Measurements from ENCODE around the gene ELMOD3. TPM values are rescaled to one million over a fixed set of nuclear protein-coding genes. Genes with fewer than 3 reads are reported as not detected.
A peak's percentile ranks its signal among the peaks of the same experiment; 100 is the strongest.
"Not testable (repeated sequence)": the region's sequence is repeated elsewhere in the genome, so short reads cannot be mapped to it uniquely, and the experiment has no call there.

The ELMOD3 gene
- total and polyA plus RNA-seq, 7 experiments from 2014 or later = 9.4 to 33.3 (median 21.0) TPM

DNA sequence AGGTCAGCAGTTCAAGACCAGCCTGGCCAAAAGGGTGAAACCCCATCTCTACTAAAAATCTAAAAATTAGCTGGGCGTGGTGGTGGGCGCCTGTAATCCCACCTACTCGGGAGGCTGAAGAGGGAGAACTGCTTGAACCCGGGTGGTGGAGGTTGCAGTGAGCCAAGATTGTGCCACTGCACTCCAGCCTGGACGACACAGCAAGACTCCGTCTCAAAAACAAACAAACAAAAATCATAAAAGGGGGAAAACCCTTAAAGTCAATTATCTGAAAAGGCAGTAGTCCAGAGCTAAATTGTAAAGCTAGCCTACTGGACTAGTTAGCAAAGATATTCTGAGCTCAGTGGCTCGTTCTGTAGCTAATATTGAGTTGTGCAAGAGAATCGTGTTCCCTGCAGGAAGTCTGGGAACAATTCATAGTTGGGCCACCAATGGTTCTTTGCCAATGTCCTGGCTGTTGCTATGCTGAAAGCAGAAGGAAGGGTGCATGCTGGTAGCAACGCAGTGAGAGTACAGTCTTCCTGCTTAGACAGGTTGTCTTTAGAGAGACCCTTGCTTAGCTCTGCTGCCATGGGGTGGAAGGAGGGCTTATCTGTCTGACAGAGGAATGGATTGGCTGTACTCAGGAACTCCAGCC lies 31.1 kb upstream of the ELMOD3 start:
- Mint-ChIP-seq H3K36me3 (peaks cover 20 to 78% (median 73%) of the 10 kb centered on the region in 5 donors), H3K27ac (peak overlapping the region in 8 of 9 donors; percentile 48 to 100 (median 98)), H3K4me1 (peaks cover 64 to 85% (median 81%) of the 10 kb centered on the region in 7 donors), H3K27me3 (no peaks in the 10 kb centered on the region), H3K9me3 (peaks cover 0 to 3% (median 0%) of the 10 kb centered on the region in 11 donors), H3K4me3 (peak overlapping the region; percentile 64 to 100 (median 99))
- Histone ChIP-seq H3K9me3 (ENCODE audit: control insufficient read depth in 2 of 3, low read length in 3 of 3) (no peaks in the 10 kb centered on the region), H3K4me3 (ENCODE audit: low read length) (peak overlapping the region; percentile 6), H3K4me1 (ENCODE audit: control insufficient read depth in 2 of 2, insufficient read depth in 2 of 2, low read length in 2 of 2) (peaks cover 69 to 74% of the 10 kb centered on the region in 2 donors), H3K27me3 (ENCODE audit: control insufficient read depth in 2 of 2, insufficient read depth in 2 of 2, low read length in 2 of 2) (no peaks in the 10 kb centered on the region), H3K27ac (ENCODE audit: low read depth, low read length) (peak overlapping the region; percentile 58), H3K36me3 (ENCODE audit: control insufficient read depth in 2 of 3, insufficient read depth in 3 of 3, low read length in 3 of 3) (peaks cover 26 to 74% (median 49%) of the 10 kb centered on the region in 3 experiments)
- no peak for DNase-seq
- intact Hi-C loops (cut with micrococcal nuclease) = loop anchor here in 1 of 2 donors (10.0 kb wide), 1 partner anchor 711 kb away; no protein-coding TSS in a partner anchor
- POLR2A ChIA-PET = interaction anchor here (0.6 to 12.6 kb wide), 6 partner anchors 9 to 293 kb away, joined by 3 to 220 read pairs (median 6); partner anchors contain the start of genes ELMOD3, MAT2A and RETSAT
- no peak for ATAC-seq
- CTCF ChIA-PET = interaction anchor here (1.0 to 1.6 kb wide), 2 partner anchors 22 to 24 kb away, joined by 3 to 4 read pairs; no protein-coding TSS in a partner anchor

DNA sequence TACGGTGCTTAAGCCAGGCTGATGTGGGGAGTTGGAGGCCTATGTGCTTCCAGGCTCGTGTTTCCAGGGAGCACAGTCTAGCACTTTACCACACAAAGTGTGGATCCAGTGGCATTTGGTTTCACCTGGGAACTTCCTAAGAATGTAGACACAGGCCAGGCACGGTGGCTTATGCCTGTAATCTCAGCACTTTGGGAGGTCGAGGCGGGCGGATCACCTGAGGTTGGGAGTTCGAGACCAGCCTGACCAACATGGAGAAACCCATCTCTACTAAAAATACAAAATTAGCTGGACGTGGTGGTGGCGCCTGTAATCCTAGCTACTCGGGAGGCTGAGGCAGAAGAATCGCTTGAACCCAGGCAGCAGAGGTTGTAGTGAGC lies 30.6 kb upstream of the ELMOD3 start:
- peak overlapping the region in 8 of 9 donors; percentile 48 to 100 (median 98) for H3K27ac Mint-ChIP-seq
- H3K27me3 Mint-ChIP-seq; ATAC-seq; DNase-seq; H3K9me3 Mint-ChIP-seq; H3K9me3 ChIP-seq (ENCODE audit: control insufficient read depth in 2 of 3, low read length in 3 of 3); H3K27me3 ChIP-seq (ENCODE audit: control insufficient read depth in 2 of 2, insufficient read depth in 2 of 2, low read length in 2 of 2): not testable (repeated sequence)
- H3K4me3 ChIP-seq (ENCODE audit: low read length) = peak overlapping the region; percentile 6
- H3K4me1 Mint-ChIP-seq = peaks cover 62 to 85% (median 80%) of the 10 kb centered on the region in 7 donors
- peak overlapping the region; percentile 92 for H3K27ac ChIP-seq (ENCODE audit: low read depth, low read length)
- ChIA-PET CTCF (interaction anchor here (1.0 kb wide), 1 partner anchor 24 kb away, joined by 4 read pairs; no protein-coding TSS in a partner anchor), POLR2A (interaction anchor here (0.6 to 12.6 kb wide), 6 partner anchors 11 to 503 kb away, joined by 3 to 220 read pairs (median 7); partner anchors contain the start of genes ELMOD3, MAT2A and RETSAT)
- H3K36me3 ChIP-seq (ENCODE audit: control insufficient read depth in 2 of 3, insufficient read depth in 3 of 3, low read length in 3 of 3) = peaks cover 24 to 71% (median 49%) of the 10 kb centered on the region in 3 experiments
- peaks cover 20 to 73% (median 68%) of the 10 kb centered on the region in 5 donors for H3K36me3 Mint-ChIP-seq
- peak overlapping the region; percentile 64 to 100 (median 99) for H3K4me3 Mint-ChIP-seq
- intact Hi-C loops (cut with micrococcal nuclease) = loop anchor here in 1 of 2 donors (10.0 kb wide), 1 partner anchor 711 kb away; no protein-coding TSS in a partner anchor
- H3K4me1 ChIP-seq (ENCODE audit: control insufficient read depth in 2 of 2, insufficient read depth in 2 of 2, low read length in 2 of 2) = peaks cover 64 to 70% of the 10 kb centered on the region in 2 donors

- DNase-seq (peak in 2 of 9 donors; percentile 30 to 57), ATAC-seq (no peak)
- Histone ChIP-seq H3K9me3 (ENCODE audit: control insufficient read depth in 2 of 3, low read length in 3 of 3) (no peaks in the 10 kb centered on the region), H3K4me1 (ENCODE audit: control insufficient read depth in 2 of 2, insufficient read depth in 2 of 2, low read length in 2 of 2) (peaks cover 55 to 63% of the 10 kb centered on the region in 2 donors), H3K27ac (ENCODE audit: low read depth, low read length) (peak overlapping the region; percentile 92), H3K36me3 (ENCODE audit: control insufficient read depth in 2 of 3, insufficient read depth in 3 of 3, low read length in 3 of 3) (peaks cover 24 to 63% (median 49%) of the 10 kb centered on the region in 3 experiments), H3K27me3 (ENCODE audit: control insufficient read depth in 2 of 2, insufficient read depth in 2 of 2, low read length in 2 of 2) (no peaks in the 10 kb centered on the region), H3K4me3 (ENCODE audit: low read length) (peak overlapping the region; percentile 84)
- H3K4me1 Mint-ChIP-seq = peaks cover 60 to 83% (median 78%) of the 10 kb centered on the region in 7 donors
- intact Hi-C loops (cut with micrococcal nuclease) = loop anchor here in 1 of 2 donors (5.0 to 10.0 kb wide), 2 partner anchors 710 to 1117 kb away; partner anchors contain the start of gene KDM3A
- peaks cover 0 to 3% (median 0%) of the 10 kb centered on the region in 11 donors for H3K9me3 Mint-ChIP-seq
- POLR2A ChIA-PET = interaction anchor here (0.6 to 12.6 kb wide), 12 partner anchors 11 to 504 kb away, joined by 3 to 220 read pairs (median 5); partner anchors contain the start of genes ELMOD3, RETSAT and SH2D6
- peak overlapping the region; percentile 58 to 100 (median 97) for H3K27ac Mint-ChIP-seq
- peak overlapping the region; percentile 97 to 100 (median 99) for H3K4me3 Mint-ChIP-seq
- H3K36me3 Mint-ChIP-seq = peaks cover 15 to 68% (median 67%) of the 10 kb centered on the region in 5 donors
- CTCF ChIA-PET = no interaction called here
- H3K27me3 Mint-ChIP-seq = no peaks in the 10 kb centered on the region
Measured at GRCh38 chr2:85324639-85325465, 29.7 kb upstream of the ELMOD3 start.

DNA sequence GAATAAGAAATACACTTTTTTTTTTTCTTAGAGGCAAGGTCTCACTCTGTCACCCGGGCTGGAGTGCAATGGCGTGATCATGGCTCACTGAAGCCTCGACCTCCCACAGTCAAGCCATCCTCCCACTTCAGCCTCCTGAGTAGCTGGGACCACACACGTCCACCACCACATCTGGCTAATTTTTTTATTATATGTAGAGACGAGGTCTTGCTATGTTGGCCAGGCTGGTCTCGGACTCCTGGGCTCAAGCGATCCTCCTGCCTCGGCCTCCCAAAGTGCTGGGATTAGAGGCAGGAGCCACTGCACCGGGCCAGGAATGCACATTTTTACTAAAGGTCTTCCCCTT lies 29.1 kb upstream of the ELMOD3 start:
- Mint-ChIP-seq H3K4me3 (peak overlapping the region; percentile 97 to 100 (median 99)), H3K9me3 (peaks cover 0 to 3% (median 0%) of the 10 kb centered on the region in 11 donors), H3K36me3 (peaks cover 9 to 64% (median 62%) of the 10 kb centered on the region in 5 donors), H3K4me1 (peaks cover 54 to 77% (median 72%) of the 10 kb centered on the region in 7 donors), H3K27ac (peak overlapping the region; percentile 58 to 100 (median 97)), H3K27me3 (no peaks in the 10 kb centered on the region)
- peaks cover 49 to 57% of the 10 kb centered on the region in 2 donors for H3K4me1 ChIP-seq (ENCODE audit: control insufficient read depth in 2 of 2, insufficient read depth in 2 of 2, low read length in 2 of 2)
- peak overlapping the region; percentile 92 for H3K27ac ChIP-seq (ENCODE audit: low read depth, low read length)
- no peak for DNase-seq
- H3K27me3 ChIP-seq (ENCODE audit: control insufficient read depth in 2 of 2, insufficient read depth in 2 of 2, low read length in 2 of 2) = no peaks in the 10 kb centered on the region
- H3K36me3 ChIP-seq (ENCODE audit: control insufficient read depth in 2 of 3, insufficient read depth in 3 of 3, low read length in 3 of 3) = peaks cover 24 to 57% (median 48%) of the 10 kb centered on the region in 3 experiments
- H3K4me3 ChIP-seq (ENCODE audit: low read length) = peak overlapping the region; percentile 84
- no peak for ATAC-seq
- intact Hi-C loops (cut with micrococcal nuclease) = loop anchor here in 1 of 2 donors (5.0 to 10.0 kb wide), 2 partner anchors 709 to 1117 kb away; partner anchors contain the start of gene KDM3A
- POLR2A ChIA-PET = interaction anchor here (0.6 to 12.6 kb wide), 12 partner anchors 7 to 260 kb away, joined by 3 to 220 read pairs (median 6); partner anchors contain the start of genes ELMOD3, MAT2A, RETSAT and SH2D6
- no peaks in the 10 kb centered on the region for H3K9me3 ChIP-seq (ENCODE audit: control insufficient read depth in 2 of 3, low read length in 3 of 3)
- CTCF ChIA-PET = no interaction called here

DNA sequence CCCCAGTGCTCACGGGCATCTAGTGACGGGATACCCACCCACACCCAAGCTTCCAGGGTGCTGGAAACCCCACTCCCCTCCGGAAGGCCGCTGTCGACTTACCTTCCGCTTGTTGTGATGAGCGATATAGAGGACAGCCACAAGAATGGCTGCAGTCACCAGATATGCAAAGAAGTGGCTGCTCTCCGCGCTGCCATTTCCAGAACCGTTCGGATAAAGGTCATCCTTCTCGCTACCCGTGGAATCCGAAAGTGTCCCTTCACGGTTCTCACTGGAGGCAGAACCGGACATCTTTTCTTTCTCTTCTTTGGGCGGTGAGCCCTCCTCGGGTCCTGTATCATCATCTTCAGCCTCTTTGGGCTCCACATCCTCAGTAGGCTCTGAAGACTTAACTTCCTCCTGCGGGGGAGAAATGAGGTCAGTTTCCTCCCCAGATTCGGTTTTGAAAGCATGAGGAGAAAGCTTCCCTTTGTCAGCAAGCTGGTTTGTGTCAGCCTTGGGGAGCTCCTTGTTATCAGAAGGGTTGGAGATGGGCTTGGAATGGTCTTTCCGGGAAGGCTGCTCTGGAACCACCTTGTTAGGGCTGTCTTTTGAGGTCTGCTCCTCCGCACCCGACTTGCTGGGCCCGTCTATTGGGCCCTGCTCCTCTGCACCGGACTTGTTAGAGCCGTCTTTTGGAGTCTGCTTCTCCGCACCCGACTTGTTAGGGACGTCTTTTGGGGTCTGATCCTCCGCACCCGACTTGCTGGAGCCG lies 28.0 kb upstream of the ELMOD3 start:
- Mint-ChIP-seq H3K4me3 (peak overlapping the region; percentile 97 to 100 (median 99)), H3K27ac (peak overlapping the region; percentile 97 to 100 (median 99)), H3K4me1 (peaks cover 44 to 65% (median 60%) of the 10 kb centered on the region in 7 donors), H3K36me3 (peaks cover 5 to 54% (median 50%) of the 10 kb centered on the region in 5 donors), H3K27me3 (no peaks in the 10 kb centered on the region), H3K9me3 (peaks cover 0 to 3% (median 0%) of the 10 kb centered on the region in 11 donors)
- Histone ChIP-seq H3K4me1 (ENCODE audit: control insufficient read depth in 2 of 2, insufficient read depth in 2 of 2, low read length in 2 of 2) (peaks cover 38 to 45% of the 10 kb centered on the region in 2 donors), H3K9me3 (ENCODE audit: control insufficient read depth in 2 of 3, low read length in 3 of 3) (no peaks in the 10 kb centered on the region), H3K4me3 (ENCODE audit: low read length) (peak overlapping the region; percentile 84), H3K36me3 (ENCODE audit: control insufficient read depth in 2 of 3, insufficient read depth in 3 of 3, low read length in 3 of 3) (peaks cover 14 to 46% (median 37%) of the 10 kb centered on the region in 3 experiments), H3K27ac (ENCODE audit: low read depth, low read length) (peak overlapping the region; percentile 92), H3K27me3 (ENCODE audit: control insufficient read depth in 2 of 2, insufficient read depth in 2 of 2, low read length in 2 of 2) (no peaks in the 10 kb centered on the region)
- POLR2A ChIA-PET = interaction anchor here (0.6 to 12.6 kb wide), 36 partner anchors 8 to 1115 kb away, joined by 3 to 220 read pairs (median 6); partner anchors contain the start of genes C2orf68, ELMOD3, KDM3A and MAT2A
- peak in 8 of 9 donors; percentile 48 to 65 (median 61) for DNase-seq
- intact Hi-C loops (cut with micrococcal nuclease) = loop anchor here (1.0 to 10.0 kb wide), 12 partner anchors 8 to 1116 kb away; partner anchors contain the start of genes MAT2A (in 2 of the 2), IMMT (in 1 of the 2), KCMF1 (in 1 of the 2) and KDM3A (in 1 of the 2)
- CTCF ChIA-PET = interaction anchor here (0.5 to 1.6 kb wide), 8 partner anchors 17 to 226 kb away, joined by 3 to 6 read pairs (median 4); partner anchors contain the start of genes ELMOD3 and RETSAT
- ATAC-seq = peak; percentile 25

Measured in naive thymus-derived CD4-positive, alpha-beta T cell (primary cell).